H9 (cell line): Measurements from ENCODE around the gene SLC9A9. TPM values are rescaled to one million over a fixed set of nuclear protein-coding genes. Genes with fewer than 3 reads are reported as not detected.

Experiments
- DNase-seq: peaks from one replicate; pipeline ENCODE4 v3.0.0-alpha.2; 2017
- H2AFZ ChIP-seq: one replicate; pipeline ENCODE4 v1.6.1; 2013; ENCODE audit warnings: mild to moderate bottlenecking, low read length, control low read depth, moderate library complexity
- H2AK5ac ChIP-seq: 2 replicates; pipeline ENCODE4 v1.6.1; 2013; ENCODE audit warnings: low read length, control low read depth, mixed read lengths; ENCODE audit not compliant: insufficient read length
- H2BK120ac ChIP-seq: one replicate; pipeline ENCODE4 v1.6.1; 2013; ENCODE audit warnings: low read depth, mild to moderate bottlenecking, low read length, control low read depth, inconsistent platforms; ENCODE audit not compliant: poor library complexity, severe bottlenecking
- H2BK12ac ChIP-seq: 2 replicates; pipeline ENCODE4 v1.6.1; 2013; ENCODE audit warnings: low read length, control low read depth, mixed read lengths, low read depth; ENCODE audit not compliant: insufficient read length
- H2BK15ac ChIP-seq: 2 replicates; pipeline ENCODE4 v1.6.1; 2013; ENCODE audit warnings: low read depth, low read length, control low read depth
- H2BK20ac ChIP-seq: one replicate; pipeline ENCODE4 v1.6.1; 2013; ENCODE audit warnings: low read depth, mild to moderate bottlenecking, low read length, control low read depth, inconsistent platforms; ENCODE audit not compliant: poor library complexity, severe bottlenecking
- H2BK5ac ChIP-seq: 2 replicates; pipeline ENCODE4 v1.6.1; 2013; ENCODE audit warnings: low read length, control low read depth, mixed read lengths; ENCODE audit not compliant: insufficient read length
- H3K14ac ChIP-seq: 2 replicates; pipeline ENCODE4 v1.6.1; 2013; ENCODE audit warnings: low read length, control low read depth; ENCODE audit not compliant: insufficient read depth
- H3K18ac ChIP-seq: 2 replicates; pipeline ENCODE4 v1.6.1; 2013; ENCODE audit warnings: low read depth, mild to moderate bottlenecking, mixed read lengths, low read length, control low read depth; ENCODE audit not compliant: insufficient read length
- H3K23ac ChIP-seq: 2 replicates; pipeline ENCODE4 v1.6.1; 2013; ENCODE audit warnings: low read length, control low read depth, mixed read lengths, low read depth; ENCODE audit not compliant: insufficient read length
- H3K23me2 ChIP-seq: 2 replicates; pipeline ENCODE4 v1.6.1; 2013; ENCODE audit warnings: low read depth, mild to moderate bottlenecking, mixed read lengths, low read length, control low read depth; ENCODE audit not compliant: insufficient read length, poor library complexity, severe bottlenecking
- H3K27ac ChIP-seq: 2 replicates; pipeline ENCODE4 v1.5.1; 2013; ENCODE audit warnings: low read length, control low read depth, mixed read lengths, low read depth; ENCODE audit not compliant: insufficient read length
- H3K27me3 ChIP-seq: 2 replicates; pipeline ENCODE4 v1.6.1; 2013; ENCODE audit warnings: low read length, control low read depth, inconsistent platforms; ENCODE audit not compliant: insufficient read depth
- H3K4ac ChIP-seq: 2 replicates; pipeline ENCODE4 v1.6.1; 2013; ENCODE audit warnings: low read depth, mild to moderate bottlenecking, control low read depth, inconsistent platforms, low read length, moderate library complexity
- H3K4me1 ChIP-seq: 2 replicates; pipeline ENCODE4 v1.6.1; 2013; ENCODE audit warnings: low read length, control low read depth, inconsistent platforms; ENCODE audit not compliant: insufficient read depth
- H3K4me2 ChIP-seq: 2 replicates; pipeline ENCODE4 v1.6.1; 2013; ENCODE audit warnings: low read length, control low read depth, mixed read lengths; ENCODE audit not compliant: insufficient read length, insufficient read depth
- H3K56ac ChIP-seq: 2 replicates; pipeline ENCODE4 v1.6.1; 2013; ENCODE audit warnings: low read depth, mild to moderate bottlenecking, mixed read lengths, low read length, control low read depth; ENCODE audit not compliant: insufficient read length
- H3K79me1 ChIP-seq: 2 replicates; pipeline ENCODE4 v1.6.1; 2013; ENCODE audit warnings: low read depth, mild to moderate bottlenecking, moderate library complexity, low read length, control low read depth, inconsistent platforms; ENCODE audit not compliant: insufficient read depth, poor library complexity, severe bottlenecking
- H3K79me2 ChIP-seq: 2 replicates; pipeline ENCODE4 v1.6.1; 2013; ENCODE audit warnings: low read length, control low read depth, inconsistent platforms; ENCODE audit not compliant: insufficient read depth
- H3K9ac ChIP-seq: 2 replicates; pipeline ENCODE4 v1.6.1; 2013; ENCODE audit warnings: low read length, control low read depth, mixed read lengths; ENCODE audit not compliant: insufficient read length; ENCODE audit errors: extremely low read depth
- H3K9me3 ChIP-seq: one replicate; pipeline ENCODE4 v1.6.1; 2013; ENCODE audit warnings: low read depth, low read length, inconsistent platforms; ENCODE audit not compliant: control insufficient read depth
- H3T11ph ChIP-seq: one replicate; pipeline ENCODE4 v1.6.1; 2013; ENCODE audit warnings: mild to moderate bottlenecking, low read length, control low read depth, inconsistent platforms
- H4K20me1 ChIP-seq: one replicate; pipeline ENCODE4 v1.6.1; 2013; ENCODE audit not compliant: control insufficient read depth, insufficient read length, insufficient read depth
- H4K5ac ChIP-seq: 2 replicates; pipeline ENCODE4 v1.6.1; 2013; ENCODE audit warnings: low read depth, mild to moderate bottlenecking, mixed read lengths, low read length, control low read depth; ENCODE audit not compliant: insufficient read length
- H4K8ac ChIP-seq: replicated peaks from 2 replicates; pipeline ENCODE4 v1.6.1; 2013; ENCODE audit warnings: low read length, control low read depth, mixed read lengths, low read depth; ENCODE audit not compliant: insufficient read length
- H4K91ac ChIP-seq: 2 replicates; pipeline ENCODE4 v1.6.1; 2013; ENCODE audit warnings: low read depth, mild to moderate bottlenecking, moderate library complexity, mixed read lengths, low read length, control low read depth; ENCODE audit not compliant: insufficient read length
- H3K27ac Mint-ChIP-seq, 3 experiments: 2 replicates in 2 of 3; 3 replicates in 1 of 3; pipeline ENCODE4 v1.8.0; 2020 to 2021; ENCODE audit warnings: mixed read lengths in 3 of 3, mild to moderate bottlenecking in 1 of 3, moderate library complexity in 1 of 3
- H3K27me3 Mint-ChIP-seq: 2 replicates; pipeline ENCODE4 v1.8.0; 2021; ENCODE audit warnings: low read depth, mild to moderate bottlenecking, moderate library complexity, mixed read lengths
- H3K36me3 Mint-ChIP-seq, 3 experiments: 2 replicates in 2 of 3; 3 replicates in 1 of 3; pipeline ENCODE4 v1.8.0; 2020 to 2021; ENCODE audit warnings: low read depth in 3 of 3, mixed read lengths in 3 of 3; ENCODE audit not compliant: insufficient read depth in 1 of 3
- H3K4me1 Mint-ChIP-seq, 2 experiments: 2 replicates each; pipeline ENCODE4 v1.8.0; 2020; ENCODE audit warnings: mixed read lengths in 2 of 2
- H3K4me3 Mint-ChIP-seq, 2 experiments: 2 replicates in 1 of 2; 3 replicates in 1 of 2; pipeline ENCODE4 v1.8.0; 2020 to 2021; ENCODE audit warnings: mild to moderate bottlenecking in 2 of 2, mixed read lengths in 2 of 2, moderate library complexity in 1 of 2
- H3K9me3 Mint-ChIP-seq, 2 experiments: 2 replicates in 1 of 2; 3 replicates in 1 of 2; pipeline ENCODE4 v1.8.0; 2020; ENCODE audit warnings: mild to moderate bottlenecking in 2 of 2, mixed read lengths in 2 of 2, moderate library complexity in 1 of 2
- total RNA-seq: library from RNA; stranded (reverse); gene quantifications from 2 replicates; pipeline ENCODE4 v1.2.1, GENCODE V29; 2021
- TF ChIP-seq, protein P1 (sequence below): fragments of 200-600 bp; sonication (generic); conservative IDR thresholded peaks from 3 replicates; pipeline ENCODE4 v1.8.0; 2021; ENCODE audit warnings: antibody characterized with exemption, mild to moderate bottlenecking

SLC9A9 gene
- total RNA-seq, 1 experiment from 2014 or later, result 0.35 TPM

- H3K9me3 ChIP-seq, result no peaks in the 10 kb centered on the region
- TF ChIP-seq, protein P1, sequence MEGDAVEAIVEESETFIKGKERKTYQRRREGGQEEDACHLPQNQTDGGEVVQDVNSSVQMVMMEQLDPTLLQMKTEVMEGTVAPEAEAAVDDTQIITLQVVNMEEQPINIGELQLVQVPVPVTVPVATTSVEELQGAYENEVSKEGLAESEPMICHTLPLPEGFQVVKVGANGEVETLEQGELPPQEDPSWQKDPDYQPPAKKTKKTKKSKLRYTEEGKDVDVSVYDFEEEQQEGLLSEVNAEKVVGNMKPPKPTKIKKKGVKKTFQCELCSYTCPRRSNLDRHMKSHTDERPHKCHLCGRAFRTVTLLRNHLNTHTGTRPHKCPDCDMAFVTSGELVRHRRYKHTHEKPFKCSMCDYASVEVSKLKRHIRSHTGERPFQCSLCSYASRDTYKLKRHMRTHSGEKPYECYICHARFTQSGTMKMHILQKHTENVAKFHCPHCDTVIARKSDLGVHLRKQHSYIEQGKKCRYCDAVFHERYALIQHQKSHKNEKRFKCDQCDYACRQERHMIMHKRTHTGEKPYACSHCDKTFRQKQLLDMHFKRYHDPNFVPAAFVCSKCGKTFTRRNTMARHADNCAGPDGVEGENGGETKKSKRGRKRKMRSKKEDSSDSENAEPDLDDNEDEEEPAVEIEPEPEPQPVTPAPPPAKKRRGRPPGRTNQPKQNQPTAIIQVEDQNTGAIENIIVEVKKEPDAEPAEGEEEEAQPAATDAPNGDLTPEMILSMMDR, result no peak
- no peaks in the 10 kb centered on the region for H3K36me3 Mint-ChIP-seq
Observed at GRCh38 chr3:143629726-143630125, 218.5 kb downstream of the SLC9A9 start.

More at GRCh38 chr3:143629726-143630125, 218.5 kb downstream of the SLC9A9 start:
- DNase-seq, result no peak
- Histone ChIP-seq H3K23ac (no peak overlapping the region), H2BK20ac (no peak overlapping the region), H3K27me3 (no peaks in the 10 kb centered on the region), H3K23me2 (no peaks in the 10 kb centered on the region), H3K14ac (no peak overlapping the region), H2AK5ac (no peak overlapping the region), H3K18ac (no peak overlapping the region), H2AFZ (no peak overlapping the region), H2BK15ac (no peak overlapping the region), H3K4me2 (no peak overlapping the region), H3K79me1 (no peaks in the 10 kb centered on the region), H4K8ac (no peak overlapping the region), H3K27ac (no peak overlapping the region), H4K5ac (no peak overlapping the region), H3T11ph (no peak overlapping the region), H4K20me1 (no peaks in the 10 kb centered on the region), H4K91ac (no peak overlapping the region), H3K56ac (no peak overlapping the region), H2BK120ac (no peak overlapping the region), H3K79me2 (no peaks in the 10 kb centered on the region), H2BK5ac (no peak overlapping the region), H3K9ac (no peak overlapping the region), H3K4ac (no peak overlapping the region), H3K4me1 (no peaks in the 10 kb centered on the region), H2BK12ac (no peak overlapping the region)
- Mint-ChIP-seq H3K9me3 (no peaks in the 10 kb centered on the region), H3K27me3 (no peaks in the 10 kb centered on the region), H3K4me1 (no peaks in the 10 kb centered on the region), H3K27ac (no peak overlapping the region), H3K4me3 (no peak overlapping the region)
